Measurements from ENCODE around the gene WWC1. TPM values are rescaled to one million over a fixed set of nuclear protein-coding genes. Genes with fewer than 3 reads are reported as not detected.
A peak's percentile ranks its signal among the peaks of the same experiment; 100 is the strongest.

WWC1 gene
- total RNA-seq, result 1 to 10 TPM; 1.9 to 6.1 TPM

DNA sequence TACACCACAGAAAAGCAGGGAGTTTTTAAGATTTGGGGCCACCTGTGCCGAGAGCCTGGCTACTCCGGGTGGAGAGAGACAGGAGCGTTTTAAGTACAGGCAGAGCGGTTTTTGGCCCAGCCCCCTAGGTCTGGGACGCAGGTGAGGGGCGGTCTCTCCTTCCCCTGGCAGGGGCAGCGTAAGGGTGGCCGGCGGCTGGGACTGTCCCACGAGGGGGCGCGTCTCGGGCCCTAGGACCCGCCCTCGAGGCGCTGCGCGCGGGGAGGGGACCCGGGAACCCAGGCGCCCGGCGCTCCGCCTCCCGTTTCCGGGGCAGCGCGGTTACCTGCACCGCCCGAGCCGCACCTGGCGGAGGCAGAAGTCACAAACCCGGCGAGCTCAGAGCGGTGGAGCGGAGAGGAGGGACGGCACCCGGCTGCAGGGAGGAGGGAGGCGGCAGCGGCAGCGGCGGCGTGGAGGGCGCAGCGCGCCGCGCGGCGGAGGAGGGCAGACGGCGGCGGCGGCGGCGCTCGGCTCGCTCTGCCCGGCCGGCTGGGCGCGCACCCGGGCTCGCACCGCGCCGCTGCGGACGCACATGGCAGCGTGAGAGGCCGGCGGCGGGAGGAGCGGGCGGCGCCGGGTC, at the start of gene WWC1:
TSS of gene WWC1 (plus strand) at position 304 of the 622 bp plus-strand sequence. CDS start 508 bp downstream, outside the sequence.
- Mint-ChIP-seq H3K9me3 (no peaks in the 10 kb centered on the region), H3K36me3 (no peaks in the 10 kb centered on the region), H3K27ac (no peak within 1 kb of the TSS)
- ATAC-seq (peak; percentile 83 to 87), DNase-seq (ENCODE audit: low spot score in 2 of 2) (peak; percentile 69 to 72)

DNA sequence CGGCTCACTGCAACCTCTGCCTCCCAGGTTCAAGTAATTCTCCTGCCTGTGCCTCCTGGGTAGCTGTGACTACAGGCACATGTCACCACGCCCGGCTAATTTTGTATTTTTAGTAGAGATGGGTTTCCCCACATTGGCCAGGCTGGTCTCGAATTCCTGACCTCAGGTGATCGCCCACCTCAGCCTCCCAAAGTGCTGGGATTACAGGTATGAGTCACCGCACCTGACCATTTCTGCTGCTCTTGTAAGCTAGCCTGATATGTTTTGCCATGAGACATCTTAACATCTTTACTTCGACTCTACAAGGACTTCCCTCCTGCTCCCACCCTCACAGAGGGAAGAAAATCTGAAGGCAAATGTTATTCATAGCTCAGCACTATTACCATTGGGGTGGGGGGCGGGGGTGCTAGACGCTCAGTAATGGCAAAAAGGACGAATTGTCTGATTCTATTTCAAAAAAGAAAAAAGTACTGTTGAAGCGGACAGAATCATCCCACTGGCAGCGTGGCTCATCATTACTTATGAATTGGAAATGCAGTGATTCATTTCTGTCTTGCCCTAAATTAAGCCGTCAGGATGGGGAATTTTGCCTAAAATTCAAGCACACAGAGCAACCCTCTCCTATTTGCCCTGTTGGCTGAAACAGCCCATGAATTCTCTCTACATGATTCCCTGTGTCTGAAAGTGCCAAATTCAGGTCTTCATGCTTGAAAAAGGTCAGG, 46.4 kb upstream of the WWC1 start:
- Mint-ChIP-seq H3K36me3 (peaks cover 23% of the 10 kb centered on the region in 2 donors), H3K9me3 (peaks cover 0 to 19% of the 10 kb centered on the region in 2 donors)
- no peak for DNase-seq (ENCODE audit: low spot score in 2 of 2)

DNA sequence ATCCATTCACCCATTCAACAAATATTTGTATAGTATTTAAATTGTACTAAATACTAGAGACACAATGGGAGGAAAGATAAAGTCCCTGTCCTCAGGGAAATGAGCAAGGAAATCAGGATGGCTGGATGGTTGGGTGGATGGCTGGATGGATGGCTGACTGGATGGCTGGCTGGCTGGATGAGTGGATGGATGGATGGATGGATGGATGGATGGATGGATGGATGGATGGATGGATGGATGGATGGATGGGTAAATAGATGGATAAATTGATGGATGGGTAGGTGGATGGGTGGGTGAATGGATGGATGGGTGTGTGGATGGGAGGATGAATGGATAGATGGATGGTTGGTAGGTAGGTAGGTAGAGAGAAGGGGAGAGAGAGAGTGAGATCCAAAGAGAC, 41.5 kb upstream of the WWC1 start:
- DNase-seq (ENCODE audit: low spot score in 2 of 2) (no peak), ATAC-seq (no peak)
- no peak overlapping the region for H3K27ac Mint-ChIP-seq
- H3K36me3 Mint-ChIP-seq, result peaks cover 18 to 25% of the 10 kb centered on the region in 2 donors
- H3K9me3 Mint-ChIP-seq, result peaks cover 0 to 20% of the 10 kb centered on the region in 2 donors

More for the DNA sequence above, 46.4 kb upstream of the WWC1 start:
- no peak overlapping the region for H3K27ac Mint-ChIP-seq
- ATAC-seq, result no peak

DNA sequence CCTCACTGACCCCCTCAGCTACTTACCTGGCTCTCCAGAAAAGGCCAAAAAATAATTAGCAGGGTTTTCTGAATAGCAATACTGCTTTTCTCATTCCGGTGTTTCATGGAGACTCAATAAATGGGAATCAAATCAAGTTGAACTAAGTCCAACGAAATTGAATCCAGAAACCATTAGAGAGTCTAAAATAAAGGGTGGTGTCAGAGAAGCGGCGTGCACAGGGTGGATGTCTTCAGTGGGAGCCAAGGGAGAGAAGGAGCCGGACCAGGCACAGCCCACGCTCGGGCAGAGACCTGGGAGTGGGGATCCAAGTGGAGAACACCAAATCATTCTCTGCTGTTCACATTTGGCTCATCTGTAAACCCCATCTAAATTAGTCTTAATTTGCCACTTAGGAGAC, 40.2 kb upstream of the WWC1 start:
- ATAC-seq (no peak), DNase-seq (ENCODE audit: low spot score in 2 of 2) (no peak)
- Mint-ChIP-seq H3K36me3 (peaks cover 18 to 25% of the 10 kb centered on the region in 2 donors), H3K27ac (no peak overlapping the region), H3K9me3 (peaks cover 0 to 20% of the 10 kb centered on the region in 2 donors)

DNA sequence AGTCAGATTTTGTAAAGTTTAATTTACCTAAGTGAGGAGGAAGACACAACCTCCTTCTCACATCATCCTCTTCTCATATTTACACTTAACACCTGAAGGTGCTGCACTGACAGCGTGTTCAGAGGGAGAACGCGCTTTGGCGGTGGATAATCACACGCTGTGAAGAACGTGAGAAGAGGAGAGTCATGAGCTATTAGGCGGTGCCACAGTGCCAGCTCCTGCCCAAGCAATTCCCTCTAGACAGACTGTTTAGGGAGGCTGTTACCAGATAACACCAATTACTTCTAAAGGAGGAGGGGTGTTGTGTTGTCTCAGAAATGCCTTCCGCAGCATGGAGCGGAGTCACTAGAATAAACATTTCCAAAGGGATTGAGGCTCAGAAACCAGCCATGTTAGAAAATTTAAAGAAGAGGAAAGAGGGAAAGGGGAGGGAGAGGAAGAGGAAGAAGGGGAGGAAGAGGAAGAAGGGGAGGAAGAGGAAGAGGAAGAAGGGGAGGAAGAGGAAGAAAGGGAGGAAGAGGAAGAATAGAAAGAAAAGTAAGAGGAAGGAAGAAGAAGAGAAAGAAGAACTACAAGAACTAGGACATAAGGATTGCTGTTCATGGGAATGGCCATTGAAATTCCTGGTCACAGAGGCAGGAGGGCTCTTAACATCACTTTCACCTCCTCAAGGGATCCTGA, 37.3 kb upstream of the WWC1 start:
- peaks cover 5 to 10% of the 10 kb centered on the region in 2 donors for H3K36me3 Mint-ChIP-seq
- no peak for DNase-seq (ENCODE audit: low spot score in 2 of 2)
- H3K9me3 Mint-ChIP-seq, result peaks cover 0 to 10% of the 10 kb centered on the region in 2 donors
- ATAC-seq, result no peak
- no peak overlapping the region for H3K27ac Mint-ChIP-seq

DNA sequence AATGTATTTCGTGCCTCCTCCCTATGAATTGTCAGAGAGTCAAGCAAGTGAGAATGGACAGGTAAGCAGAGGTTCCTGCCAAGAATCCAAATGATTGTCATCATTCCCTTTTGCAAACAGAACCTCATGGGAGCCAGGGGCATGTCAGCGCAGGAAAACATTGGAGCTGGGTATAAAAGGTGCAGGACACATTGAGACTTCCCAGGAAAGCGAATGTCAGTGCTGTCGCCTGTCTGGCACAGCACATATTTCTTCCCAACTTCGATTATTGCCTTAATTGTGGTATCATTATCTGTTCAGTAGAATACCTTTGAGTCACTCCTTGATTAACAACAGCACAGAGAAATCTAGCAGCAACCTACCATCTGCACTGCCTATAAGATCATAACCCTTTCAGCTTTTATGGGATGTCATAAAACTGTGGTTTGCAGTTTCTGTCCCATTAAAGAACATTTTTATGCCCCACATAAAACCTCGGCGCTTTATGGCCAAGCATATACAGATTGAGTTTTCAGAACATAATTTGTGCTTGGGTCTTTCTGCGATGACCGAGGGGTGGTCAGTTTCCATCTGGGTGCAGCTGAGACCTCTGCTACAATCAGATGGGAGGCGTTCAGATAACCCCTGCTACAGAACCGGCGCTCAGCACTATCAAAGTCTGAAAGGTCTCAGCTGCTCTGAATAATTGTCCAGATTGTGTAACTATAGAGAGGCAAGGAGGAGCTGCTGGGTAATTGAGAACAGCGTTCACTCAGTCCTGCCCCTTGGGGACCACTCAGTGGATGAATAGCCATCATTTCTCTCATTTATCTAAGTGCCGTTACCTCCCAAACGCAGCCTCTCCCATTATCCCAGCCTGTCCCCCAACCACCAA, 30.9 kb upstream of the WWC1 start:
- H3K27ac Mint-ChIP-seq, result no peak overlapping the region
- DNase-seq (ENCODE audit: low spot score in 2 of 2), result no peak
- H3K9me3 Mint-ChIP-seq, result no peaks in the 10 kb centered on the region
- H3K36me3 Mint-ChIP-seq, result no peaks in the 10 kb centered on the region
- ATAC-seq, result no peak

DNA sequence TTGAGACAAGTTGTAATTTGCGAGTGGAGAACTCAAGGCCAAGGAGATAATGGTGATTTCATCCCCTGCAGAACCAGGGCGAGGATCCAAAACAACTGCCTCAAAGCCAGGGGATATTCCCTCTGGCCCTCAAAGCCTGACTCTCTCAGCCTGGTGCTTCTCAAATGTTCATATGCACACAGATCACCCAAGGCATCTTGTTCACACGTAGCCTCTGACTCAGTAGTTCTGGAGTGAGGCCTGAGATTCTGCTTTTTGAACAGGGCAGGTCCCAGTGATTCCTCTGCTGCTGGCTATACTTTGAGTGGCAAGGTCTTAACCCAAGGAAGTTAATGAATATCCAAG, 30.2 kb upstream of the WWC1 start:
- H3K27ac Mint-ChIP-seq, result no peak overlapping the region
- H3K36me3 Mint-ChIP-seq, result no peaks in the 10 kb centered on the region
- DNase-seq (ENCODE audit: low spot score in 2 of 2) (no peak), ATAC-seq (no peak)
- no peaks in the 10 kb centered on the region for H3K9me3 Mint-ChIP-seq

DNA sequence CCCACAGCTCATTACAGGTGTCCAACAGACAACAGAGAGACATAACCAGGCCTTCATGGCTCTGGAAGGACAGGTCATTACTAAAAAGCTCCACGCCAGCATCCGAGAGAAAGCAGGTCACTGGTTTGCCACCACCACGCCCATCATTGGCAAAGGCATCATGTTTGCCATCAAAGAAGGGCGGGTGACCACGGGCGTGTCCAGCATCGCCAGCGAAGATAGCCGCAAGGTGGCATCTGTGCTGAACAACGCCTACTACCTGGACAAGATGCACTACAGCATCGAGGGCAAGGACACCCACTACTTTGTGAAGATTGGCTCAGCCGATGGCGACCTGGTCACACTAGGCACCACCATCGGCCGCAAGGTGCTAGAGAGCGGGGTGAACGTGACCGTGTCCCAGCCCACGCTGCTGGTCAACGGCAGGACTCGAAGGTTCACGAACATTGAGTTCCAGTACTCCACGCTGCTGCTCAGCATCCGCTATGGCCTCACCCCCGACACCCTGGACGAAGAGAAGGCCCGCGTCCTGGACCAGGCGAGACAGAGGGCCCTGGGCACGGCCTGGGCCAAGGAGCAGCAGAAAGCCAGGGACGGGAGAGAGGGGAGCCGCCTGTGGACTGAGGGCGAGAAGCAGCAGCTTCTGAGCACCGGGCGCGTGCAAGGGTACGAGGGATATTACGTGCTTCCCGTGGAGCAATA, 29.3 kb upstream of the WWC1 start:
- Mint-ChIP-seq H3K36me3 (no peaks in the 10 kb centered on the region), H3K27ac (no peak overlapping the region), H3K9me3 (no peaks in the 10 kb centered on the region)
- ATAC-seq (no peak), DNase-seq (ENCODE audit: low spot score in 2 of 2) (no peak)

DNA sequence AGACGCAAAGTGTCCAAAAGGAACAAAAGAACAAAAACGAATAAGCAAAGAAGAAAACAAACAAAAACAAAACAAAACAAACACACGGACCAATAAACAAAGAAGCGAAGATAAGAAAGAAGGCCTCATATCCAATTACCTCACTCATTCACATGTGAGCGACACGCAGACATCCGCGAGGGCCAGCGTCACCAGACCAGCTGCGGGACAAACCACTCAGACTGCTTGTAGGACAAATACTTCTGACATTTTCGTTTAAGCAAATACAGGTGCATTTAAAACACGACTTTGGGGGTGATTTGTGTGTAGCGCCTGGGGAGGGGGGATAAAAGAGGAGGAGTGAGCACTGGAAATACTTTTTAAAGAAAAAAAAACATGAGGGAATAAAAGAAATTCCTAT, 28.3 kb upstream of the WWC1 start:
- H3K27ac Mint-ChIP-seq, result no peak overlapping the region
- H3K9me3 Mint-ChIP-seq, result no peaks in the 10 kb centered on the region
- DNase-seq (ENCODE audit: low spot score in 2 of 2) (no peak), ATAC-seq (no peak)
- no peaks in the 10 kb centered on the region for H3K36me3 Mint-ChIP-seq

DNA sequence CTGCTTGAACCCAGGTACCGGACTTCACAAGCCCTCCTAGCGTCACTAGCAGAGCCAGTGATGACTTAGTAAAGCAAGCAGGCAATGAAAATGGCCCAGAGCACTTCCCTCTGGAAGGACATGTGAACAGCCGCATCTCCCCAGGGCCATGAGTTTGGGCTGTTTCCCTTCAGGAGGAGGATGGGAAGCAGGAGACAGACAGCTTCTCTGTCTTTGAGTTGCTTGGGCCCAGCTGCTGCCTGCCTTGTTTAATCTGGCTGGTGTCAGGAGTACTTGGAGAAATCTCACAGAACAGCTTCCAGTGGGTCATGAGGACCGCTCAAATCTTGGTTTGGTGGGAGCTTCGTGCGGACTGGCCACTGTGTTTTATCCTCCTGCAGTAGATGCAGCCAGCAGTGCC, 25.4 kb upstream of the WWC1 start:
- no peaks in the 10 kb centered on the region for H3K36me3 Mint-ChIP-seq
- DNase-seq (ENCODE audit: low spot score in 2 of 2) (no peak), ATAC-seq (no peak)
- no peaks in the 10 kb centered on the region for H3K9me3 Mint-ChIP-seq
- H3K27ac Mint-ChIP-seq, result no peak overlapping the region

DNA sequence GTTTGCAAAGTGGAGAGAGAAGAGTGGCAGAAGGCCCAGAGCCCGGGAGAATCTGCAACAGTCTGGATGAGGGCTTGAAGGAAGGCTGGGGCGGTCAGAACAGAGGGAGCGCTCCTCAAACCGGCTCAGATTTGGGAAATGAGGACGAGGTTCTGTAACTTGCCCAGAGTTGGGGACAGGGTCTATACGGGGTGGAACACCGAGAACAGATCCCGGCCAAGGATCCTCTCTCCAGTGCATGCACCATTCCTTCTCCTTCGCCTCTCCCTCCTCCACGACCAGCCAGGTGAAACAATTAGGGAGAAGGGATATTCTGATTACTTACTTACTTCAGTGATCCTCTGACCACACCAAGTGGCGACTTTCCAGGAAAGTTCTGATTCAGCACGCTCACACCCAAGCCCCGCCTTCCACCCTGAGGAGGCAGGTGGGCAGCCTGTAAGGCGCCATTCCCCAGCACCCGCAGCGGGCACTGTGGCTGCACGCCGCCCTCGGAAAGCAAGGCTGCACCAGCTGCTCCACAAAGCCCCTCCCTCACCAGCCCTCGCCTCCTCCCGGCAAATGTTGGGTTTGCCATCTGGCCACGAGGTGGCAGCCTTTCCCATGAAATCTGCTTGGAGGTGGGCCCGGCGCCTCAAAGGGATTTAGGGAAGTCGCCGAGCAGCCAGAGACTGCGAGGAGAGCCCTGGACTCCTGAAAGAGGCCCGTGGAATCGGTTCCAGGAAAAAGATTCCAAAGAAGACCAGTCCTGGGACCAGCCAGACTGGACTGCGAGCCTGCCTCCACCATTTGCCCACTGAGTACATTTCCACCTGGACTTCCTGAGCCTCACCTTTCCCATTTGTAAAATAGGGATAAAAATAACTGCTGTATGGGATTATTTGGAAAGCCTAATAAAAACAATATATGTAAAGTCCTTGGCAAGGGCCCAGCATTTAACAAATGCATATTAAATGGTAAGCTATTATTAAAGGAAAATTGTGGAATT, 22.2 kb upstream of the WWC1 start:
- Mint-ChIP-seq H3K9me3 (no peaks in the 10 kb centered on the region), H3K36me3 (no peaks in the 10 kb centered on the region)
- ATAC-seq, result peak; percentile 83 to 88

DNA sequence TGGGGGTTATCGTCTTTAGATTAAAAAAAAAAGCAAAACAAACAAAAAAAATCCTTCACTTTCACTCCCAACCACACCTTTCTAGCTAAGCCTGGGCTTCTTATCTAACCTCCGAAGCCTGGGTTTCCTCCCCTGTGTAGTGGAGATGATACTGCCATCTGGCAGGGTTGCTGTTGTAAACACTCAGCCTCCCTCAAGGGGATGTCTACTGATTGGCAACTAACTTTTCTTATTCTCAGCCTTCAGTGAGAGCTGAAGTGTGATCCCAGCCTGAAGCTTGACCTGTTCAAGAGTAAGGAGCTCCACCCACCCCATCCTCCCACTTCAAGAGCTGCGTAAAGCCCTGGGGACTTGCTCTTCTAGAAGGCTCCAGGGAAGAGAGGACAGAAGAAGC, 21.5 kb upstream of the WWC1 start:
- Mint-ChIP-seq H3K9me3 (no peaks in the 10 kb centered on the region), H3K27ac (peak overlapping the region in 1 of 2 donors; percentile 19)

More for the DNA sequence above, 22.2 kb upstream of the WWC1 start:
- peak overlapping the region in 1 of 2 donors; percentile 19 for H3K27ac Mint-ChIP-seq
- DNase-seq (ENCODE audit: low spot score in 2 of 2), result peak; percentile 81 to 83

DNA sequence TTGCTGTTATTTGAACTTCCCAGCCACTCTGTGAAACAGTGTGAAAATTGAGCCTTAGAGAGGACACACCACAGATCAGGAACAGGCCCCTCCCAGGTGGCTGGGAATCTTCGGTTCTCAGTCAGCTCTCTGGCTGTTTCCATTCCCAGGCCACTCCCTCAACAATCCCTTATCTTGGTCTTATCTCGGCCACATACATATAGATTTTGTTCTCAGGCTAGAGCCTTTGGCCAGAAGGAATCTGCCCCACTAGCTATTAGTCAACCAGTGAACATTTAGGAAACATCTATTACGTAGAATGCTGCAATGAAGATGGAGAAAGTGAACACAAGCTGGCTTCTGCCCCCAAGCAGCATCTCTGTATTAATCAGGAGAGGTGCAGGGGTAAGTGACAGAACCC, 21.0 kb upstream of the WWC1 start:
- H3K36me3 Mint-ChIP-seq, result no peaks in the 10 kb centered on the region
- DNase-seq (ENCODE audit: low spot score in 2 of 2) (no peak), ATAC-seq (no peak)
- H3K27ac Mint-ChIP-seq, result no peak overlapping the region
- no peaks in the 10 kb centered on the region for H3K9me3 Mint-ChIP-seq

More for the DNA sequence above, 21.5 kb upstream of the WWC1 start:
- DNase-seq (ENCODE audit: low spot score in 2 of 2), result no peak
- no peaks in the 10 kb centered on the region for H3K36me3 Mint-ChIP-seq
- no peak for ATAC-seq

DNA sequence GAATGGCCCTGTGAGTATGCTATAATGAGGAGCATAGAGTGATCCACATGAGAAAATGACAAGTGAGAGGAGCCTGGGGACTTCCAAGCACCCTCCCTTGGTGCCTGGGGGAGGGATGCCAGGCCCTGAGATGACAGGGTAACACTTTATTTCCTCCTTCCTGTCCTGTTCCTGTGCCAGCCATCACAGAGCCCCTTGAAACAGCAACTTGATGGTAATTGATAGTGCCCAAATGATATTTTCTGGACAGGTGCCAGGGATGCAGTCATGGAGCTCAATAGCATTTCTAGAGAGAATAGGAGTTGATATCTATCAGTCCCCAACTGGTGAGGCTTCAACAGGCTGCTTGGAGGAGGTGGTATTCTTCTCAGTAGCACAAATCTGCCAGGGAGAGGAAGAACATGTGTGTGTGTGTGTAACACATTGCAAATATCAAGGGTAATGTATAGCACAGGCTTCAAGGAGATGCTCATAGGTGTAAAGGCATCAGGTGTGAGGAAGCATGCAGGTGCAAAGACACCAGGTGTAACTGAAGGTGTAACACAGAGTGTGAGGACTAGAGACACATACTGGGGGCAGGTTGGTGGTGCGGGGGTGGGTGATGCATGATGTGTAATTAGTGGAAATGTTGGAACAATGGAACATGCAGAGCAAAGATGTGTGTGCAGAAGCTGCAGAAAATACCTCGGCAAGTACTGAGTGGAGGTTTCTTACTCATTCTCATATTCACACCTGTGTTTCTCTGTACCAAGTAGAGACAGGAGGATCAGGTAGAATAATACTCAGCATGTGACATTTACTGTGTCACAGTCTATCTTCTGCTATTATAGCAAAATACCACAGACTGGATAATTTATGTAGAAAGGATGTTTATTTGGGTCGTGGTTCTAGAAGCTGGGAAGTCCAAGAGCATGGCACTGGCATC, 18.1 kb upstream of the WWC1 start:
- no peak for DNase-seq (ENCODE audit: low spot score in 2 of 2)
- no peaks in the 10 kb centered on the region for H3K9me3 Mint-ChIP-seq
- no peak overlapping the region for H3K27ac Mint-ChIP-seq
- ATAC-seq, result peak; percentile 38 to 80
- H3K36me3 Mint-ChIP-seq, result no peaks in the 10 kb centered on the region

All from activated naive CD4-positive, alpha-beta T cell treated with anti-CD3 and anti-CD28 coated beads, Interleukin-2, amount 50 U/mL, for 72 hours (primary cell).